Keratinocyte (primary cell): ENCODE measurements around the gene SLC25A25. TPM values are rescaled to one million over a fixed set of nuclear protein-coding genes. Genes with fewer than 3 reads are reported as not detected.

ENCODE experiments used
- DNase-seq: peaks from one replicate; pipeline ENCODE4 v3.0.0-alpha.2; 2011; ENCODE audit warnings: low read depth, missing footprints, low spot score
- FAIRE-seq: peaks from 2 replicates; lab custom pipeline; 2011; peaks lifted over from hg19 to GRCh38; lab: Jason Lieb, UNC
- H2AFZ ChIP-seq: 2 replicates; pipeline ENCODE4 v1.6.0; 2012; ENCODE audit warnings: low read length, control low read depth, inconsistent platforms; ENCODE audit not compliant: control insufficient read depth
- H3K27ac ChIP-seq: 2 replicates; pipeline ENCODE4 v1.5.1; 2011; ENCODE audit warnings: low read length; ENCODE audit not compliant: control insufficient read depth, insufficient read depth
- H3K27me3 ChIP-seq: 3 replicates; pipeline ENCODE4 v1.6.0; 2011; ENCODE audit warnings: low read length; ENCODE audit not compliant: control insufficient read depth, insufficient read depth; ENCODE audit errors: extremely low read depth
- H3K36me3 ChIP-seq, 2 experiments: 2 replicates in 1 of 2; 3 replicates in 1 of 2; pipeline ENCODE4 v1.5.1; 2011; ENCODE audit warnings: low read length in 2 of 2, mild to moderate bottlenecking in 1 of 2; ENCODE audit not compliant: control insufficient read depth in 2 of 2, insufficient read depth in 2 of 2; ENCODE audit errors: extremely low read depth in 1 of 2
- H3K4me1 ChIP-seq: 3 replicates; pipeline ENCODE4 v1.5.1; 2011; ENCODE audit warnings: low read length; ENCODE audit not compliant: control insufficient read depth, insufficient read depth; ENCODE audit errors: extremely low read depth
- H3K4me2 ChIP-seq: 3 replicates; pipeline ENCODE4 v1.6.0; 2011; ENCODE audit warnings: low read depth, low read length; ENCODE audit not compliant: control insufficient read depth, insufficient read depth; ENCODE audit errors: extremely low read depth
- H3K4me3 ChIP-seq, 3 experiments: fragments of 200-600 bp in 1 of 3; sonication (generic) in 1 of 3; 2 replicates in 2 of 3; 3 replicates in 1 of 3; pipeline ENCODE4 v1.5.1; 2011 to 2016; ENCODE audit warnings: low read length in 3 of 3, mild to moderate bottlenecking in 3 of 3, control low read depth in 2 of 3, inconsistent platforms in 1 of 3, low read depth in 1 of 3, mixed read lengths in 1 of 3, mixed run types in 1 of 3, moderate library complexity in 1 of 3; ENCODE audit not compliant: control insufficient read depth in 2 of 3, insufficient read depth in 2 of 3; ENCODE audit errors: extremely low read depth in 1 of 3
- H3K79me2 ChIP-seq: 2 replicates; pipeline ENCODE4 v1.6.0; 2012; ENCODE audit warnings: low read length; ENCODE audit not compliant: control insufficient read depth, insufficient read depth
- H3K9ac ChIP-seq: 3 replicates; pipeline ENCODE4 v1.6.0; 2011; ENCODE audit warnings: low read length; ENCODE audit not compliant: control insufficient read depth, insufficient read depth; ENCODE audit errors: extremely low read depth
- H3K9me1 ChIP-seq: 3 replicates; pipeline ENCODE4 v1.6.0; 2011; ENCODE audit warnings: low read length; ENCODE audit not compliant: control insufficient read depth, insufficient read depth; ENCODE audit errors: extremely low read depth
- H3K9me3 ChIP-seq: 2 replicates; pipeline ENCODE4 v1.5.1; 2012; ENCODE audit warnings: low read depth, low read length; ENCODE audit not compliant: control insufficient read depth
- H4K20me1 ChIP-seq: 3 replicates; pipeline ENCODE4 v1.6.0; 2011; ENCODE audit warnings: low read length; ENCODE audit not compliant: control insufficient read depth, insufficient read depth; ENCODE audit errors: extremely low read depth
- EZH2 ChIP-seq: IDR thresholded peaks from one replicate; pipeline ENCODE4 v1.6.1; 2012; ENCODE audit warnings: inconsistent platforms, mild to moderate bottlenecking, low read length, moderate library complexity
- dilution Hi-C: fragments of 300-500 bp; cut with MboI; formaldehyde crosslinking; loops from one replicate; pipeline ENCODE4 v1.7.0; 2020; ENCODE audit warnings: low sequenced_read_pairs; ENCODE audit not compliant: extremely low pct_ligation_motif_present
- polyA plus RNA-seq, 5 experiments: library from polyadenylated mRNA; depleted of rRNA in 3 of 5; stranded (reverse) in 3 of 5; stranded (forward) in 1 of 5; unstranded in 1 of 5; fragments of >200 nt; gene quantifications; 1 replicate in 1 of 5; 2 replicates in 3 of 5; 3 replicates in 1 of 5; pipeline versions ENCODE4 v1.2.1 to v1.2.3, GENCODE V29; 2011 to 2012; ENCODE audit warnings: missing spikeins in 2 of 5, low read depth in 1 of 5, low replicate concordance in 1 of 5
- TF ChIP-seq, protein P1 (sequence below), 3 experiments: IDR thresholded peaks in 1 of 3; conservative IDR thresholded peaks in 1 of 3; optimal IDR thresholded peaks in 1 of 3; 2 replicates in 2 of 3; 3 replicates in 1 of 3; pipeline versions ENCODE3 to v1.5.1; 2011; ENCODE audit warnings: low read length in 3 of 3, mild to moderate bottlenecking in 3 of 3, moderate library complexity in 2 of 3, control low read depth in 1 of 3, inconsistent platforms in 1 of 3; ENCODE audit not compliant: insufficient read depth in 2 of 3; ENCODE audit errors: extremely low read depth in 1 of 3

Gene SLC25A25
- polyA plus RNA-seq, 1 donor (not counting 4 experiments of a cell fraction or from before 2014, with no cell fraction given) = 6.5 TPM

DNA sequence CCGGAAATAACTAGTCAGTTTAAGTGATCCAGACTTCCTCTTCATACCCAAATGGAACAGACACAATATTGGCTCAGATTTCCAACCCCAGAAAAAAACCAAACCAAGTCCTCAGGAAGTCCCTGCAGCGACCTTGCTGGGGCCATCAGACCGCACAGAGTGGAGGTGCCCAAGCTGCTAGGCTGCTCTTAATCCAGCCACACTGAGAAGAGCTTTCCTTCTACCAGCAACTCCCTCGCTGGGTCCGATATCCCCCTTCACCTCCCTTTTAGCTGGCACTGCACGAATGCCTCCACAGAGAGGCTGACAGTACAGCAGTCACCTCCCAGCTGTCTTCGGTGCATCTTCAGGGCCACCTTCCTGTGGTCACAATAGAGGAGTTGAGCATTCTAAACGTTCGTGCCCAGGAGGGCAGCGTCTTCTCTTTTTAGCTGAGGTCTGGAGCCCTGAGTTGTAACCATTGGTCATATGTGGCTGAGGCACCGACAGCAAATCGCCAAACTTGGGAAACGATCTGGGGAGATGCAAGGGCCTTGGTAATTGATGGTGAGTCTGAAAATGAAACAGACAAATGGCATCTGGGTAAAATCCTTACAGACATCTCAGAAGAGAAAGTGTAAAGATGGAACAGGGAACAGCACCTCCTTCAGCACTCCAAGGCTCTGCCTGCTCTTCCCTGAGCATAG is 6.6 kb upstream of the SLC25A25 start:
- dilution Hi-C loops = loop anchor here (25.0 kb wide), 1 partner anchor 124 kb away; the partner anchor contains the start of genes DPM2 and PIP5KL1
- DNase-seq (no peak), FAIRE-seq (no peak)
- H2AFZ ChIP-seq = no peak overlapping the region
- TF ChIP-seq, protein P1, sequence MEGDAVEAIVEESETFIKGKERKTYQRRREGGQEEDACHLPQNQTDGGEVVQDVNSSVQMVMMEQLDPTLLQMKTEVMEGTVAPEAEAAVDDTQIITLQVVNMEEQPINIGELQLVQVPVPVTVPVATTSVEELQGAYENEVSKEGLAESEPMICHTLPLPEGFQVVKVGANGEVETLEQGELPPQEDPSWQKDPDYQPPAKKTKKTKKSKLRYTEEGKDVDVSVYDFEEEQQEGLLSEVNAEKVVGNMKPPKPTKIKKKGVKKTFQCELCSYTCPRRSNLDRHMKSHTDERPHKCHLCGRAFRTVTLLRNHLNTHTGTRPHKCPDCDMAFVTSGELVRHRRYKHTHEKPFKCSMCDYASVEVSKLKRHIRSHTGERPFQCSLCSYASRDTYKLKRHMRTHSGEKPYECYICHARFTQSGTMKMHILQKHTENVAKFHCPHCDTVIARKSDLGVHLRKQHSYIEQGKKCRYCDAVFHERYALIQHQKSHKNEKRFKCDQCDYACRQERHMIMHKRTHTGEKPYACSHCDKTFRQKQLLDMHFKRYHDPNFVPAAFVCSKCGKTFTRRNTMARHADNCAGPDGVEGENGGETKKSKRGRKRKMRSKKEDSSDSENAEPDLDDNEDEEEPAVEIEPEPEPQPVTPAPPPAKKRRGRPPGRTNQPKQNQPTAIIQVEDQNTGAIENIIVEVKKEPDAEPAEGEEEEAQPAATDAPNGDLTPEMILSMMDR (optimal IDR thresholded peaks at IDR 0.05 in 1 of 3, IDR thresholded peaks at IDR 0.05 in 1 of 3, conservative IDR thresholded peaks at IDR 0.05 in 1 of 3; ENCODE audit: extremely low read depth in 1 of 3, insufficient read depth in 2 of 3, low read length in 3 of 3) = no peak
- no peak for TF ChIP-seq EZH2
- H3K4me3 ChIP-seq = no peak overlapping the region
- H3K4me1 ChIP-seq = peaks cover 8% of the 10 kb centered on the region
- H3K27me3 ChIP-seq = no peaks in the 10 kb centered on the region
- no peaks in the 10 kb centered on the region for H3K9me1 ChIP-seq
- no peak overlapping the region for H3K4me2 ChIP-seq
- no peak overlapping the region for H3K27ac ChIP-seq
- no peaks in the 10 kb centered on the region for H4K20me1 ChIP-seq
- no peaks in the 10 kb centered on the region for H3K9me3 ChIP-seq
- peaks cover 11% of the 10 kb centered on the region for H3K79me2 ChIP-seq
- peaks cover 0 to 3% of the 10 kb centered on the region in 2 experiments for H3K36me3 ChIP-seq
- H3K9ac ChIP-seq = no peak overlapping the region

DNA sequence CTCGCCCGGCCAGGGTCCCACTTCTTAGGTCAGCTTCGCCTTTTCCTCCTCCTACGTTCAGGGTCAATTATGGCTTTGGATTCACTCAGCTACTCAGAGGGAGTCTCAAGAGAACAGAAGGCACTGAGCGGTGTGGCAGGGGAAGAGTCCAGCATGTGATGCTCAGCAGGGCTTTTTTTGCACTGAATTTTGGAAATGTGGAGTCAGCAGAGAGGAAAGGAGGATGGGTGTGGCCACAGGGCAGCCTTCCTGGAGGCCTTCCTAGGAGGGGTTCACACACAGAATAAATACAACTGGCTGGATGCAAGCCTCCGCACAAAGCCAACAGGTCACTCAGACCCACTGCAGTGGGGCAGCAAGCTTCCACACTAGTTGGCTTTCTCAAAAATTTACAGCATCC is 5.8 kb upstream of the SLC25A25 start:
- Histone ChIP-seq H3K4me1 (peaks cover 13% of the 10 kb centered on the region), H3K27ac (no peak overlapping the region), H3K79me2 (peaks cover 17% of the 10 kb centered on the region), H3K27me3 (no peaks in the 10 kb centered on the region), H3K9me1 (no peaks in the 10 kb centered on the region), H3K36me3 (peaks cover 0 to 3% of the 10 kb centered on the region in 2 experiments), H2AFZ (no peak overlapping the region), H3K4me2 (no peak overlapping the region), H3K4me3 (no peak overlapping the region), H4K20me1 (no peaks in the 10 kb centered on the region), H3K9ac (no peak overlapping the region), H3K9me3 (no peaks in the 10 kb centered on the region)
- no peak for FAIRE-seq
- TF ChIP-seq, protein P1 (optimal IDR thresholded peaks at IDR 0.05 in 1 of 3, IDR thresholded peaks at IDR 0.05 in 1 of 3, conservative IDR thresholded peaks at IDR 0.05 in 1 of 3; ENCODE audit: extremely low read depth in 1 of 3, insufficient read depth in 2 of 3, low read length in 3 of 3) = no peak
- no peak for TF ChIP-seq EZH2
- no peak for DNase-seq
- dilution Hi-C loops = loop anchor here (25.0 kb wide), 1 partner anchor 125 kb away; the partner anchor contains the start of genes DPM2 and PIP5KL1
